ENCODE data around the gene CUBN.
"Not testable (repeated sequence)": the region's sequence is repeated elsewhere in the genome, so short reads cannot be mapped to it uniquely, and the experiment has no call there.

The CUBN gene

GRCh38 chr10:17126327-17126726, 3.3 kb downstream of the CUBN start:
- DNase-seq (ENCODE audit: low spot score), result no peak
- peaks cover 5% of the 10 kb centered on the region for H3K4me1 Mint-ChIP-seq (ENCODE audit: low read depth)
- H3K4me3 Mint-ChIP-seq, result no peak overlapping the region
- H3K27me3 Mint-ChIP-seq (ENCODE audit: low read depth), result peaks cover 13% of the 10 kb centered on the region
- H3K36me3 Mint-ChIP-seq (ENCODE audit: low read depth), result no peaks in the 10 kb centered on the region
- H3K27ac Mint-ChIP-seq, result no peak overlapping the region
- no peaks in the 10 kb centered on the region for H3K9me3 Mint-ChIP-seq

GRCh38 chr10:17125206-17125893, 4.3 kb downstream of the CUBN start:
- Mint-ChIP-seq H3K4me1 (ENCODE audit: low read depth) (peaks cover 5% of the 10 kb centered on the region), H3K27ac (no peak overlapping the region), H3K27me3 (ENCODE audit: low read depth) (peaks cover 14% of the 10 kb centered on the region), H3K36me3 (ENCODE audit: low read depth) (no peaks in the 10 kb centered on the region), H3K9me3 (no peaks in the 10 kb centered on the region), H3K4me3 (no peak overlapping the region)
- no peak for DNase-seq (ENCODE audit: low spot score)

- Mint-ChIP-seq H3K27me3 (ENCODE audit: low read depth) (peaks cover 10% of the 10 kb centered on the region), H3K4me1 (ENCODE audit: low read depth) (peaks cover 5% of the 10 kb centered on the region), H3K27ac (no peak overlapping the region), H3K4me3 (no peak overlapping the region), H3K9me3 (no peaks in the 10 kb centered on the region), H3K36me3 (ENCODE audit: low read depth) (no peaks in the 10 kb centered on the region)
- DNase-seq (ENCODE audit: low spot score), result no peak
Observed at GRCh38 chr10:17123961-17124360, 5.7 kb downstream of the CUBN start.

- H3K4me3 Mint-ChIP-seq, result no peak overlapping the region
- peaks cover 5% of the 10 kb centered on the region for H3K4me1 Mint-ChIP-seq (ENCODE audit: low read depth)
- no peaks in the 10 kb centered on the region for H3K9me3 Mint-ChIP-seq
- H3K27ac Mint-ChIP-seq, result no peak overlapping the region
- H3K36me3 Mint-ChIP-seq (ENCODE audit: low read depth), result no peaks in the 10 kb centered on the region
- no peak for DNase-seq (ENCODE audit: low spot score)
- H3K27me3 Mint-ChIP-seq (ENCODE audit: low read depth), result peaks cover 15% of the 10 kb centered on the region
Observed at GRCh38 chr10:17122726-17123661, 6.6 kb downstream of the CUBN start.

- H3K4me3 Mint-ChIP-seq, result no peak overlapping the region
- H3K27me3 Mint-ChIP-seq (ENCODE audit: low read depth), result peaks cover 14% of the 10 kb centered on the region
- no peaks in the 10 kb centered on the region for H3K36me3 Mint-ChIP-seq (ENCODE audit: low read depth)
- DNase-seq (ENCODE audit: low spot score), result no peak
- H3K27ac Mint-ChIP-seq, result no peak overlapping the region
- peaks cover 5% of the 10 kb centered on the region for H3K4me1 Mint-ChIP-seq (ENCODE audit: low read depth)
- H3K9me3 Mint-ChIP-seq, result no peaks in the 10 kb centered on the region
Observed at GRCh38 chr10:17122052-17122451, 7.6 kb downstream of the CUBN start.

GRCh38 chr10:17120694-17121093, 8.9 kb downstream of the CUBN start:
- Mint-ChIP-seq H3K27ac (no peak overlapping the region), H3K9me3 (no peaks in the 10 kb centered on the region), H3K4me3 (no peak overlapping the region), H3K27me3 (ENCODE audit: low read depth) (peaks cover 9% of the 10 kb centered on the region), H3K36me3 (ENCODE audit: low read depth) (no peaks in the 10 kb centered on the region), H3K4me1 (ENCODE audit: low read depth) (peaks cover 2% of the 10 kb centered on the region)
- no peak for DNase-seq (ENCODE audit: low spot score)

GRCh38 chr10:17119845-17120244, 9.8 kb downstream of the CUBN start:
- H3K4me1 Mint-ChIP-seq (ENCODE audit: low read depth), result peaks cover 6% of the 10 kb centered on the region
- no peak overlapping the region for H3K4me3 Mint-ChIP-seq
- DNase-seq (ENCODE audit: low spot score), result no peak
- H3K9me3 Mint-ChIP-seq, result no peaks in the 10 kb centered on the region
- peaks cover 9% of the 10 kb centered on the region for H3K27me3 Mint-ChIP-seq (ENCODE audit: low read depth)
- H3K27ac Mint-ChIP-seq, result no peak overlapping the region
- no peaks in the 10 kb centered on the region for H3K36me3 Mint-ChIP-seq (ENCODE audit: low read depth)

GRCh38 chr10:17116193-17116592, 13.4 kb downstream of the CUBN start:
- no peak overlapping the region for H3K4me3 Mint-ChIP-seq
- H3K36me3 Mint-ChIP-seq (ENCODE audit: low read depth), result no peaks in the 10 kb centered on the region
- no peak overlapping the region for H3K27ac Mint-ChIP-seq
- peaks cover 9% of the 10 kb centered on the region for H3K27me3 Mint-ChIP-seq (ENCODE audit: low read depth)
- no peak for DNase-seq (ENCODE audit: low spot score)
- peaks cover 4% of the 10 kb centered on the region for H3K4me1 Mint-ChIP-seq (ENCODE audit: low read depth)
- no peaks in the 10 kb centered on the region for H3K9me3 Mint-ChIP-seq

GRCh38 chr10:17115683-17116082, 13.9 kb downstream of the CUBN start:
- DNase-seq (ENCODE audit: low spot score), result no peak
- H3K9me3 Mint-ChIP-seq, result no peaks in the 10 kb centered on the region
- H3K4me3 Mint-ChIP-seq, result no peak overlapping the region
- H3K27ac Mint-ChIP-seq, result no peak overlapping the region
- peaks cover 9% of the 10 kb centered on the region for H3K27me3 Mint-ChIP-seq (ENCODE audit: low read depth)
- H3K4me1 Mint-ChIP-seq (ENCODE audit: low read depth), result peaks cover 4% of the 10 kb centered on the region
- no peaks in the 10 kb centered on the region for H3K36me3 Mint-ChIP-seq (ENCODE audit: low read depth)

GRCh38 chr10:17114878-17115444, 14.7 kb downstream of the CUBN start:
- H3K27me3 Mint-ChIP-seq (ENCODE audit: low read depth); H3K27ac Mint-ChIP-seq; H3K4me3 Mint-ChIP-seq; H3K9me3 Mint-ChIP-seq; H3K4me1 Mint-ChIP-seq (ENCODE audit: low read depth); H3K36me3 Mint-ChIP-seq (ENCODE audit: low read depth); DNase-seq (ENCODE audit: low spot score): not testable (repeated sequence)

GRCh38 chr10:17113889-17114540, 15.6 kb downstream of the CUBN start:
- Mint-ChIP-seq H3K27me3 (ENCODE audit: low read depth) (peaks cover 4% of the 10 kb centered on the region), H3K4me3 (no peak overlapping the region), H3K9me3 (no peaks in the 10 kb centered on the region), H3K4me1 (ENCODE audit: low read depth) (peaks cover 4% of the 10 kb centered on the region), H3K27ac (no peak overlapping the region), H3K36me3 (ENCODE audit: low read depth) (no peaks in the 10 kb centered on the region)
- no peak for DNase-seq (ENCODE audit: low spot score)

GRCh38 chr10:17113346-17113745, 16.3 kb downstream of the CUBN start:
- no peak for DNase-seq (ENCODE audit: low spot score)
- Mint-ChIP-seq H3K9me3 (no peaks in the 10 kb centered on the region), H3K4me3 (no peak overlapping the region), H3K4me1 (ENCODE audit: low read depth) (peaks cover 4% of the 10 kb centered on the region), H3K36me3 (ENCODE audit: low read depth) (no peaks in the 10 kb centered on the region), H3K27ac (no peak overlapping the region), H3K27me3 (ENCODE audit: low read depth) (peaks cover 5% of the 10 kb centered on the region)

GRCh38 chr10:17112566-17112965, 17.0 kb downstream of the CUBN start:
- no peak for DNase-seq (ENCODE audit: low spot score)
- Mint-ChIP-seq H3K4me1 (ENCODE audit: low read depth) (peaks cover 4% of the 10 kb centered on the region), H3K36me3 (ENCODE audit: low read depth) (no peaks in the 10 kb centered on the region), H3K27me3 (ENCODE audit: low read depth) (peaks cover 2% of the 10 kb centered on the region), H3K27ac (no peak overlapping the region), H3K4me3 (no peak overlapping the region), H3K9me3 (no peaks in the 10 kb centered on the region)

Measured in T-helper 2 cell treated with Interferon-gamma antibody and Interleukin-4, amounts not matched to agents 5 μg/mL and 100 μg/mL, for 36 hours (primary cell).